ENCODE data around the gene ALDH1L1.

ALDH1L1 gene

GRCh38 chr3:126134219-126134975, 46.0 kb downstream of the ALDH1L1 start:
- DNase-seq (ENCODE audit: low spot score), result peak; percentile 70

GRCh38 chr3:126133606-126134005, 46.8 kb downstream of the ALDH1L1 start:
- no peak for DNase-seq (ENCODE audit: low spot score)

DNA sequence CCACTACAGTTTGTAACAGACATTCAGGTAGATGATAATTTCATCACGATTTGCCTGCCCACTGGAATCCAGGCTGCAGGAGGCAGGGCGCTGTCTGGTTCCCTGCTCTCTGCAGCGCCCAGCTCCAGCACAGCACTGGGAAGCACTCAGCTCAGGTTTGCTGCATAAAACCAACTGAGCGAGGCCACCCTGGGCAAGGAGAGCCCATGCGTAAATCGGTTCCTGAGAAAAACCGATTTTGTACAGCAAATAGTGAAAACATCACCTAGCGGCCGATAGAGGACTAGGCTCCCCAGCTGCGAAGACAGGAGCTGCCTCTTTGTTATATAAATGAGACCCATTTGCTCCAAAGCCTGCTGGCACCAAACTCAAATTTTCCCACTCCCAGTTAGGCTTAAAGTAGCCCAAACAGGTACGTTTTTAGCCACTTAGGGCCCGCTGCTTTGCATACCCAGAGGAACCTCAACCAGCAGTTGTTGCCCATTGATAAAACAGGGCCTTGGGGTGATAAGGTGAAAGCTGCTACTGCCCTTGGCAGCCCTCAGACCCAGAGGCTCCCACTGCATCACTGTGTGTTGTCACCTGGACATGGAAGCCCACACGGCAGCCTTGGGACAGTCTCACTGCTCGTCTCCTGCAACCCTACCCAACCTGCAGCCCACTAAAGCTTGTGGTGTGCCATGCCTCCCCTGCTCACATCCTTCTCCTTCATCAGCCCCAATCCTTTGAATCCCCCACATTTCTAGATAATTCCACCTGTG, 47.5 kb downstream of the ALDH1L1 start:
- DNase-seq (ENCODE audit: low spot score), result peak; percentile 20

DNA sequence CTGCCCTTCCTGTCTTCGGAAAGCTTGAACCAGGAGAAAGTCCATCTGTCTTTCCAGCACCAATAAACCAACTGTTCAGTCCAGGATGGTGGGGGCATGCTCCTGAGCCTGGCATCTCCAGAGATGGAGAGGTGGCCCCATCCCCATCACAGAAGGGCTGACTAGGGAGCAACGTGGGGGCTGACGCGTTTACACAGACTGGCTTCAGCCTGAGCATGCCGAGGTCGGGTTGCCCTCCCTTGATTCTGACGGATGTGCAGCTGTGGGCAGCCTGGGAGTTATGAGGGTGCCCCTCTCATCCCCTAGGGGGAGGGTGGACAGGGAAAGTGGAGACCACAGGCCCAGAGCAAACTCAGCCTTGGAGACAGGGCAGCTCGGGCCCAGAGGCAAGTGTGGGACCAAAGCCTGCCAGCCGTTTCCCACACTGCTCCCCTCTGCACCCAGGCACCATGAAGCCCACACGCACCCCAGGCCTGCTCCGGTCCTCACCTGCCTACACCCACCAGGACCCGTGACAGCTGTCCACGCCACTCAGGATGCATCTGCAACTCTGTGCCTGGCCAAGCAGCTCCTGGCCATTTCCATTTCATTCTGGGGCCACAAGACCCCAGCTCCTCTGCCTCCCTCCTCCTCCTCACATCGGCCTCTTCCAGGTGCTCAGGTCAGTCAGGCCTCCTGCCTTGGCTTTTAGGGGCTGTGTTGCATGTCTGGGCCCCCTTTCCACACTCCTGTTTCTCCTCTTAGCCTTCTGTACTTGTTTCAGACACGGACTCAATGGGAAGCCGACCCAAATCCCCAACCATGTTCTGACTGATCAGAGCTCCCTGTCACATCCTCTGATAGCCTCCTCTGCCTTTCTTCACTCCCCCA, 48.3 kb downstream of the ALDH1L1 start:
- no peak for DNase-seq (ENCODE audit: low spot score)

DNA sequence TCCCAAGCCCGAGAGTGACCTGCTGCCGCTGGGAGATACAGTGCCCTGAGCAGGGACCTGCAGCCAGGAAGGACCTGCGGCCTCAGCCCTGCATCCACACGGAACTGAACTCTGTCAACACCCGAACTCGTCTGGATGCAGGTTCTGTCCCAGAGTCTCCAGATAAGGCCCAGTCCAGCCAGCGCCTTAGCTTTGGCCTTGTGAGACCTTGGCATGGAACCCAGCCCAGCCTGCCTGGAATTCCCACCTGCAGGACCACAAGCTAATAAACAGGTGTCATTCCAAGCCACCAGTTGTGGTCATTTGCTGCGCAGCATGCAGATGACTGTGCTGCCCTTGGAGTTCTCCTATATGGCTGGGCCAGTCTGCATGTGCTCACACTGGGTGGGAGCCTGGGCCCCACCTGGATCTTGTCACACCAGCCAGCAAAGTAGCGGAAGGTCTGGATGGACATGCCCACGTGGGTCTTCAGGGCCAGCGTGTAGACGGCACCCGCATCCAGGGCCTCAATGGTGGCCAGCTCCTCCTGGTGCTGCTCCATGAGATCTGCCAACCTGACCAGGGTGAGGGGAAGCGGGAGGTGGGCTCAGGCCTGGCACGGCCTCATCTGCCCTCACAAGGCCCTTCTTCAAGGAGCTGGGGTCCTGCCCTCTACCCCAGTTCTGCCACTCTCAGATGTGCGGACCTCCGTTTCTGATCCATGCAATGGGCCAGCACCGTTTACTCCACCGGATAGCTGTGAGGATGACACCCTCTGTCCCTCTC, 49.2 kb downstream of the ALDH1L1 start:
- no peak for DNase-seq (ENCODE audit: low spot score)

DNA sequence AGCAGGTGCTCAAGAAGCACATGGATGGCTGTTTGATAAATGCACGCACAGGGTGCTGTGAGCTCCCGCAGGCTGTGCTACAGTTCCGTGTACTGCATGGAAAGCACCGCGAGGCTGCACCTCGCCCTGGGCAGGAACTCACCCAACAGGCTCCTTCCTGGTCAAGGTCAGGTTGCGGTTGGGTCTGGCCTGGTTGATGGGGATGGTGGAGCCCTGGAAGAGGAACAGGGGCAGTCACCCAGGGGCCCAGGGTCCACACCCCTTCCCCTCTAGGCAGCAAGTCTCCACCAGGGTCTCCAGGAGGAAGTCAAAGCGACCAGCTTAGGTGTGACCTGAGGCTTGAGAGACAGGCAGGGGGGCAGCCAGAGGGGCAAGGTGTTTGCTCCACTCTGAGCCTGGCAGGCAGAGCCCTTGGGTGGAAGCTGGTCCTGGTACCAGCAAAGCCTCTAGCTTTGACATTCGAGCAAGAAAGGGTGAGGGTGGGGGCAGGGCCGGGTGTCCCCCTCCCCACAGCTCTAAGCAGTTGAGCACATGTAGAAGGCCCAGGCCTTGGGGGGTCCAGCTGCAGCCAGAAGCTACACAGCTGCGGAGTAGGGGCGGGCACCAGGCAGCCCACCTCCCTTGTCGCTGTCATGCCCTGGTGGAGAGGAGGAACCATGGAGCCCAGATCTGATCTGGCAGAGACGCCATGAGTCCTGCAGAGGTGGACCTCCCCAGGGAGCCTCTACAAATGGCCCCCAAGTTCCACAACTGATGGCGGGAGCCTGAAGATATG, 50.1 kb downstream of the ALDH1L1 start:
- DNase-seq (ENCODE audit: low spot score), result no peak

GRCh38 chr3:126129398-126129891, 50.9 kb downstream of the ALDH1L1 start:
- DNase-seq (ENCODE audit: low spot score), result no peak

DNA sequence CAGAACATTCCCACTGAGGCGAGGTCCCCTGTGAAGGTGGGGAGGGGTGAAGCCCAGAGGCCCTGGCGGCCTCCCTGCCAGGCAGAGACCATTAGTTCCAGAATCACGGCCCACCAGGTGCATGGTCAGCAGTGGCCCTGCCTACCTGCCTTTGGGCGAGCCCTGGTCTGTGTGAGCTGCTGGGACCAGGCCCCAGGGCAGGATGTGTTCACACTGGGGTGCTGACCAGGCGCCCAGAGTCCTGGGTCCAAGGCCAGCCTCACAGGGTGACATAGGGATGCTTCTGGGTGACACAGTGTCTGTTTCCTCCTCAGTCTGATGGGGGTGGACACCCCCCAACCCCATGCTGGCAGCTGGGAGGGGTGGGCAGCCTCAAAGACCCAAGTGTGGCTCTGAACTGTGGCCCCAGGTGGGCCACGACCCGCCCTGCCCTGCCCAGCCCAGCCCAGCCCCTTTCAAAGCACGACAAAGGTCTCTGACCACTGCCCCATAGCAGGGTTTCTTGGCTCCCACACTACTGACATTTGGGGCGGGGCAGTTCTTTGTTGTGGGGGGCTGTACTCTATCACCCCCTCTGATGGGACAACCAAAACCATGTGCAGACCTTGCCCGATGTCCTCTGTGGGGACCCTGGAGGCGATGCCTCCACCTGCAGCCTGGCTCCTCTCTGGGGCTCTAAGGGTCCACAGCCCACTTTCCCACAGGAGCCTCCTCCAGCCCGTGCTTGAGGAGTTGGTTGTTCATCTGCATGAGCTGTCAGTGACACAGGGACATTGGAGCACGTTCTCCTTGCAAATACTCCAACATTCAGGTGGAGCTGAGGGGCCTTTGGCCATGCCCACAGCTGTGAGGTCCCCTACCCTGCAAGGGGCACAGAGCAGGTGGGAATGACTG, 51.6 kb downstream of the ALDH1L1 start:
- no peak for DNase-seq (ENCODE audit: low spot score)

- no peak for DNase-seq (ENCODE audit: low spot score)
Measured at GRCh38 chr3:126127904-126128303, 52.5 kb downstream of the ALDH1L1 start.

DNA sequence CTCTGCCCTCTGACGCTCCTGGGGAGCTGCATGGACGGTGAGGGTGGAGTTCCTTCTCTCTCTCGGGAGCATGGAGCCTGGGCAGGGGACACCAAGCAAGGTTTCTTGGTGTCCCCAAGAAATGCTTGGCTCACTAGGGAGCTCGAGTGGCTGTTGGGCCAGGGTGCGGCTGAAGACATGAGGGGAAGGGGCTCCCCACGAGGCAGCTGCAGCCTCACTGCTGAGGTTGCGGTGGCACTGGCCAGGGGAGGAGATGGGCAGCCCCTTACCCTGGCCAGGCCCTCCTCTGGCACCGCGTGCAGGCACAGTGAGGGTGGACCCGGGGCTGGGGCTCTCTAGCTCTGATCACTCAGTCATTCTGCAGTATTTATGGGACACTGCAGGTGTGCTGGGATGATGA, 52.9 kb downstream of the ALDH1L1 start:
- no peak for DNase-seq (ENCODE audit: low spot score)

DNA sequence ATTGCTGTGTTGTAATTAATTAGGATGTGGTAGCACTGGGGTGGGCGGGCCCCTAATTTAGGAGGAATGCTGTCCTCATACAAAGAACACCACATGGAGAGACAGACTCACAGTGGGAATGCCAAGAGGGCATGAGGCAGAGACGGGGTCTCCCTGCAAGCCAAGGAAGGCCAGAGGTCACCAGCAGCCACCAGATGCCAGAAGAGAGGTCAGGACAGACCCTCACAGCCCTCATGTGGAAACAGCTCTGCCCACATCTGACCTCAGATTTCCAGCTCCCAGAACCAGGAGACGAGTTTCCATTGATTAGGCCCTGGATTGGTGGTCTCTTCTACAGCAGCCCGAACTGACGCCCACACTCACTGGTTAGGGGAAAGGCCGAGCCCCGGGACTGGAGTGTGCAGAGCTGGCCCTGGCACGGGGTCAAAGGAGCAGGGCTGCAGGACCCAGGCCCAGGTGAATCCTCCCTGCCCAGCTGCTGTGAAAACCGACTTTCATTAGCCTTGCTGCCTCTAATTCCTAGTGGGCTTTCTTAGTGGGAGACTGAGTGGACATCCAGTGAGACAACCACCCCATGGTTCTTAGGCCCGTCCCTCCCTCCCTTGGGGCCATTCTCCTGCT, 53.5 kb downstream of the ALDH1L1 start:
- DNase-seq (ENCODE audit: low spot score), result no peak

- DNase-seq (ENCODE audit: low spot score), result no peak
Measured at GRCh38 chr3:126126286-126126685, 54.1 kb downstream of the ALDH1L1 start.

- DNase-seq (ENCODE audit: low spot score), result no peak
Measured at GRCh38 chr3:126125781-126126251, 54.6 kb downstream of the ALDH1L1 start.

DNA sequence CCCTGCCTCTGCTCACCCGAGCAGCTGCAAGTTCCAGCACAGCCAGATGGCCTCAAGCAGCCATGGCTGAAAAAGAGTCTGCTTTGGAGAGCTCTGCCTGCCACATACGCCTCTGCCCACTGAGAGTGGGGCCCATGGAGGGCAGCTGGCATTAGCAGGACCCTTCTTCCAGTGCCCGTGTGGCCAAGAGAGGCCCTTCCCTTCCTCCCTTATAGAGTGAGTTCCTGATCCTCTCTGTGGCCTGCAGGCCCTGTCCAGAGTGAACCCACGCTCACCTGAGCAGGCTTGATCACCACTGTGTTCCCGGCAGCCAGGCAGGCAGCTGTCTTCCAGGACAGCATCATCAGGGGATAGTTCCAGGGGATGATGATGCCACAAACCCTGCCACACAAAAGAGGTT, 55.0 kb downstream of the ALDH1L1 start:
- no peak for DNase-seq (ENCODE audit: low spot score)

DNA sequence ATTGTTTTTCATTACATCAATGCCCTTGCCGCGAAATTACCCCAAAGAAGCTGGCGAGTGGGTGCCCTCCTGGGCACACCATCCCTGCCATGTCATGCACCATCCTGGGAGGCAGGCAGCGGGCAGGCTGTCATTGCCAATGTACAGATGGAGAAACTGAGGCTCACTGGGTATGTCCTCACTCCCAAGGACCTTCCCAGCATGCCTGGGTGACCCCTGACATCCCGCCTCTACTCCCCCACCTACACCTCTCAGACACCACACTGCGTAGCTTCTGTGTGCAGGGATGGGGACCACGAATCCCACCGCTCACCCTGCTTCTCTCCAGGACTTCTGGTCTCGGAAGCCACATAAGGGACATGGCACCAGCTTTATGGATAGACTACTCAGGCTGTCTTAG, 55.5 kb downstream of the ALDH1L1 start:
- DNase-seq (ENCODE audit: low spot score), result no peak

- peak; percentile 5 for DNase-seq (ENCODE audit: low spot score)
Measured at GRCh38 chr3:126124148-126124868, 56.1 kb downstream of the ALDH1L1 start.

DNA sequence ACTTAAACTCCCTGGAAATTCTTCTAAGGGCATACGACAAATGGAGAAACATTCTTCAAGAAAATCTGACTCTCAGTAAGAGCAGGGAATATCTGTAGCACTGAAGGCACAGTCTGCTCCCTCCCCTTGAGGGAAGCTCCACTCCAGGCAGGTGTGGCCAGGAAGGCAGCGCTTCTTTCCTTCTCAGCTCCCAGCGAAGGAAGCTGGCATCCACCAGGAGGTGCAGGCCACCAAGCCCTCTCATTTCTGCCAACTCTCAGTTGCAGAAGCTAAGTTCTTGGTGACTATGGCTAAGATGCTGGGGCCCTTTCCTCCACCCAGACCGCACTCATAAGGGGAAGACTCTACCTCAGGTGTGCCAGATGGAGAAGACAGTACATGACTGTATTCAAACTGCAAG, 58.8 kb downstream of the ALDH1L1 start:
- DNase-seq (ENCODE audit: low spot score), result no peak

- DNase-seq (ENCODE audit: low spot score), result no peak
Measured at GRCh38 chr3:126121074-126121473, 59.3 kb downstream of the ALDH1L1 start.

- no peak for DNase-seq (ENCODE audit: low spot score)
Measured at GRCh38 chr3:126119976-126120375, 60.4 kb downstream of the ALDH1L1 start.
